Activated CD4-positive, alpha-beta T cell treated with anti-CD3 and anti-CD28 coated beads, Interleukin-2, amount 50 U/mL, for 16 hours (primary cell): ENCODE measurements around the gene ENOX2.

Experiments used
- DNase-seq: peaks from one replicate; pipeline ENCODE4 v3.0.0-alpha.2; 2020

The ENOX2 gene

GRCh38 chrX:130615941-130616340 is 287.1 kb downstream of the ENOX2 start:
- no peak for DNase-seq

GRCh38 chrX:130607431-130607830 is 295.6 kb downstream of the ENOX2 start:
- no peak for DNase-seq

GRCh38 chrX:130606425-130606824 is 296.6 kb downstream of the ENOX2 start:
- no peak for DNase-seq

GRCh38 chrX:130604882-130605281 is 298.1 kb downstream of the ENOX2 start:
- DNase-seq = no peak

- DNase-seq = no peak
Observed at GRCh38 chrX:130594453-130594916, 308.5 kb downstream of the ENOX2 start.

GRCh38 chrX:130593911-130594310 is 309.1 kb downstream of the ENOX2 start:
- no peak for DNase-seq

GRCh38 chrX:130592204-130592603 is 310.8 kb downstream of the ENOX2 start:
- DNase-seq = no peak

GRCh38 chrX:130578906-130579305 is 324.1 kb downstream of the ENOX2 start:
- DNase-seq = no peak

- no peak for DNase-seq
Observed at GRCh38 chrX:130577431-130577830, 325.6 kb downstream of the ENOX2 start.

GRCh38 chrX:130575831-130576389 is 327.1 kb downstream of the ENOX2 start:
- peak; percentile 39 for DNase-seq
